GM10847 (cell line): Measurements from ENCODE around the gene PCDH9.

Experiments
- POLR2A ChIP-seq: IDR thresholded peaks from 2 replicates; pipeline ENCODE4 v1.6.1; 2011; ENCODE audit not compliant: insufficient read length; ENCODE audit errors: extremely low read depth

PCDH9 gene

DNA sequence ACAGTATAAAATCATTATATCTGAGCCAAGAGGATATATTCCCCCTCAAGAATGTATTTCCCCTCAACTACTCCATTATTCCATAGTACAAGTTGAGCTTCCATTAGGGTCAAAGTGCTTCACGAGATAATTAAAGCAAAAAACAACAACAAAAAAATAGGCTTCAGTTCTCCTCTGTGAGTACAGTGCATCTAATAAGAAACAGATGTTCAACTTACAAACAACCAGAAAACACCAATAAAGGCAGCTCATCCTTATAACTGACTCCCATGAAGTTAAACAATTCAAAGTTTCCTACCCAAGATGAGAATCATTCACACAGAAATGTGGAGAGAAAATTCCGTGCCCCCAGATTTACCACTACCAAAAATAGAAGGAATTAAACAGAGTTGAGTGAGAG lies 854.4 kb downstream of the PCDH9 start:
- TF ChIP-seq POLR2A, result no peak

- no peak for TF ChIP-seq POLR2A
These were observed 860.5 kb downstream of the PCDH9 start for GRCh38 chr13:66369666-66370065.

- TF ChIP-seq POLR2A, result no peak
These were observed 862.8 kb downstream of the PCDH9 start for GRCh38 chr13:66367356-66367755.

- no peak for TF ChIP-seq POLR2A
These were observed 865.0 kb downstream of the PCDH9 start for GRCh38 chr13:66365101-66365500.

GRCh38 chr13:66364346-66364745 lies 865.8 kb downstream of the PCDH9 start:
- no peak for TF ChIP-seq POLR2A

- no peak for TF ChIP-seq POLR2A
These were observed 867.7 kb downstream of the PCDH9 start for GRCh38 chr13:66362485-66362884.

DNA sequence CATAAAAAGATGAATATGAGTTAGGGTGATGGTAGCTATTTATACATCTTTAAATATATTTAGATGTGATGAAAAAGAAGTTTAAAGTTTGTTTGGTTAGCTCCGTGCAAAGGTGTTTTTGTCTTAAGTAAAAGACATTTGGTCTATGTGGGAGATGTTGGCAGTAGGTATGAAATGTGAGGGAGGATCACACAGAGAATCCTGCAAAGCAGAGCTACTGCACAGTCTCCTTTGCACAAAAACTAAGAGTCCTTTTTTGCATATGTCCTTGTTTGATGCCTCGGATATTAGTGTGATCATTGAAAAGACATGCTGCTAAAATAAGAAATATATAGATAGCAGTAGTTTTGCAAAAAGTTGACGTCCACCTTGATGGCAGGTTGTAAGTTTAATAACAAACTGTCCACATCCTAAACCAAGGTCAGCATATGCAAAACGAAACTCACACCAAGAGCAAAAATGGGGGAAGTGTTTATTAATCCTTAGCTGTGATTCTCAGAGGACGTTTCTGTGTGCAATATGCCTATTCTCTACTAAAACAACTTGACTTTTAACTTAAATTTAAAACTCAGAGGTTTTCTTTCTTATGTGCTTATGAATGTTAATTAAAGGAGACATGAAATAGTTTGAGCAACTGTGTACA lies 870.1 kb downstream of the PCDH9 start:
- TF ChIP-seq POLR2A, result no peak

GRCh38 chr13:66359393-66359792 lies 870.7 kb downstream of the PCDH9 start:
- TF ChIP-seq POLR2A, result no peak

- TF ChIP-seq POLR2A, result no peak
These were observed 871.6 kb downstream of the PCDH9 start for GRCh38 chr13:66358564-66358963.

DNA sequence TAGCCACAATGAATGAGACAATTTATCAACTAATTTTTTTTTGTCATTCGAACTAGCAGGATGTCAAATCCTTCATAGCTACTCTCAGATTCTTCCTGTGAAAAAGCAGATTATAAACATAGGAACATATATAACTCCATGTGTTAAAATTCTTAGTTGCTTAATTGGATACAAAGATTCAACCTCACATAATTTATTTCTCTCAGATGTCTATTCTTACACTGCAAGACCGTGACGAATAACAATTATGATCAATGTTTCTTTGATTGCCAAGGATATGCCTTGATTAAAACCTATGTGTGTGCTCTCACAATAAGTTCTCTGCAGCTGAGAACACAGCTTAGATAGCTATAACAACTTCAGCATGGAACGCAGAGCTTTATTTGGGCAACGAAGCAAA lies 872.7 kb downstream of the PCDH9 start:
- TF ChIP-seq POLR2A, result no peak

- TF ChIP-seq POLR2A, result no peak
These were observed 875.0 kb downstream of the PCDH9 start for GRCh38 chr13:66354879-66355751.

DNA sequence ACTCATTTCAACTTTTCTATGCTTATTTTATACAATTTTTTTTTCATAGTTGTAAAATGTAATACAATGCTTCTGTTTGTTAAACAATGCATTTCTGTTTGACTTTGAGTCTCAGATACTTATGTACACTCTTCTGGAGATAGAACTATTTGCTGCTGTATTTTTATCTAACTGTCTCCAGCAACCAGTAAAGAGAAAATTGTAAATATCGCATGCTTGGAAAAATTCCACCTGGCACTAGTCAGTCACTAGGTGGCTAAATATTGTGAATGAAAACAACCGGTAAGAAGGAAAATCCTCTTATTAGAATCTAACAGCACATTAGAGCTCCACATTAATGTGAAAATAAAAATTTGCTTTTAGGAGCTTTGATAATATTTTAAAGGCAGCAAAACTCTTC lies 876.5 kb downstream of the PCDH9 start:
- no peak for TF ChIP-seq POLR2A

DNA sequence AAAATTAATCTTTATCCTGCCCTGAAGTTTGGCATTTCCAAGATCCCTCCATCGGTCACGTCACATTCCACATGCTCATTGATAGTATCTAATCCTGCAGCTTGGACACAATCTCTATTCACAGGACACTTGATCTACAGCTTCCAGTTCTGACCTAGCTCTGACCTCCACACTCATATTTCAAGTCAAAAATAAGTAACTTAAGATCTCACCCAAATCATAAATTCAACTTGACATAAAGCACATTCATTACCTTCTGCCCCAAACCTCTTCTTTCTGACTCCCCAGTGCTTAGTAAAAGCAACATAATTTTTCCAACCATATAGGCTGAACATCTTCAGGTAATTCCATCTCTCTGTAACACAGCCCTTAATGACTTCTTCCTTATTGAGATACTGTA lies 880.2 kb downstream of the PCDH9 start:
- no peak for TF ChIP-seq POLR2A

DNA sequence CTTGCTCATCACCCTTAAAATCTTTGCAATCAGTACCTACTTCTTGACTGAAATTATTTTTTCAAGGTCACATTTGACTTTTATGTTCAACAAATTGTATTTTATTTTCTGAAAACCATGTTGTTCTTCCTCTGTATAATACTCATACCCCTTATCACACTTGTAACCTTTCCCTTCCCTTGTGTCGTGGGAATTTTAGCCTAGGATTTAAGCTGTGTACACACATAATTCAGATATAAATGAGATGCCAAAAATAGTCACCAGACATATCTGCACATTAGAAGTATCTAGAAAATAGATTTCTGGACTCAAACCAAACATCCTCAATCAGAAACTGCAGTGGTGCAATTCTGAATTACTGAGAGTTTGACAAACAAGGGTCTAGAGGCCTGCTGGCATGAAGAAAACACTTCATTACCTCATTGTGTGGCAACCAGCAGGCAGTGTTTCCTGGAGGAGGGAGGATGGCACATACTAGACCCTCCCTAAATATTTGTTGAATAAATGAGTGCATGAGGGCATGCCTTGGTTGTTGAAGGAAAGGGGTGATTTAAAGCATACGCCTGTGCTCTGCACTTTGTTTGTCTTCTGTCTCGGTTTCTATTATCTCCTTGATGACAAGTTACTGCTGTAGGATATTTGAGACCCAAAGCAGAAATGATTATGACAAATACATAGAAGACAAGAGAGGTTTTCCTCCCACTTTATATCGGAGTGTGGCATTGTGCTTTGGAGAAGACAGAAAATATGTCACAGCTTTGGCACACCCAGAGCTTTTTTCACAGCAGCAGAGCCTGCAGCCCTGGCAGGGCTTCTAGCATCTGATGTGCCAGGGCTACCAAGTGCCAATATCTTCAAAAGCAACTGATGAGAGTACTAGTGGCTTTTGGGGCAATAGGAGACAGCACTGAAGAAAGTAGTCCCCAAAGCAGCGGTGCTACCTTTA lies 881.1 kb downstream of the PCDH9 start:
- TF ChIP-seq POLR2A, result no peak

DNA sequence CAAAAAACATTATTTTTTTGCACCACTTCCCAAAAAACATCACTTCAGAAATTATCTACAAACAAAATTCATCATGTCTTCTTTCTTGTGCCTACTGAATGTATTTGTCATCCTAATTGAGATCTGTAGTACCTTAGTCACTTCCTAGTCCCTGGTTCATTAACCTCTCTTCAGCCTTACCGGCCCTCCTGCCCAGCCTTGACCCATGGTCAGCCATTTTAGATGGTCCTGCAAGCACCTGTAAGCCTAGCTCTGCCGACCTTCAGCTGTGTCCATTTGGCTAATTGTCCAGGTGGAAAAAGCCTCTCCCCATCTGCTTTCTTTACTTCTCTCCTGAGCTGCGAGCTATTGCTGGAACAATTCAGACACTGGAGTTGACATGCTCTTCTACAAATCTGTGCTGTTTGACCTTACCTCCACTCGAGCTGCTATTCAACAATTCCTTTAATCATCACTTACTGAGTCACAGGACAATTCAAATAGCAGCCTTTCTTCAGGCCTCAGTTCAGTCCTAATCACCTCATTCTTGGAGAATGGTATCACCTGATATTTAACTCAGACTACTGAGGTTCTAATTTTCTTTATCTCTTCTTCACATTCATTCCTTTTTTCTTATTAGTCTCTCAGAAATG lies 882.5 kb downstream of the PCDH9 start:
- TF ChIP-seq POLR2A, result no peak
